Body of pancreas (tissue), 4 donors: ENCODE data around the gene NCS1.

Experiments used
- POLR2A ChIP-seq, 3 donors: fragments of 450-650 bp; IDR thresholded peaks; one replicate each; pipeline ENCODE4 v1.6.1; 2016; ENCODE audit warnings: antibody characterized with exemption in 3 of 3, mild to moderate bottlenecking in 2 of 3
- TF ChIP-seq, protein P1 (sequence below), 7 experiments: fragments of 450-650 bp in 4 of 7; fragments of 200-600 bp in 3 of 7; sonication (generic) in 3 of 7; IDR thresholded peaks; one replicate each; pipeline ENCODE4 v1.5.1; 2016 to 2019; ENCODE audit warnings: antibody characterized with exemption in 7 of 7

DNA sequence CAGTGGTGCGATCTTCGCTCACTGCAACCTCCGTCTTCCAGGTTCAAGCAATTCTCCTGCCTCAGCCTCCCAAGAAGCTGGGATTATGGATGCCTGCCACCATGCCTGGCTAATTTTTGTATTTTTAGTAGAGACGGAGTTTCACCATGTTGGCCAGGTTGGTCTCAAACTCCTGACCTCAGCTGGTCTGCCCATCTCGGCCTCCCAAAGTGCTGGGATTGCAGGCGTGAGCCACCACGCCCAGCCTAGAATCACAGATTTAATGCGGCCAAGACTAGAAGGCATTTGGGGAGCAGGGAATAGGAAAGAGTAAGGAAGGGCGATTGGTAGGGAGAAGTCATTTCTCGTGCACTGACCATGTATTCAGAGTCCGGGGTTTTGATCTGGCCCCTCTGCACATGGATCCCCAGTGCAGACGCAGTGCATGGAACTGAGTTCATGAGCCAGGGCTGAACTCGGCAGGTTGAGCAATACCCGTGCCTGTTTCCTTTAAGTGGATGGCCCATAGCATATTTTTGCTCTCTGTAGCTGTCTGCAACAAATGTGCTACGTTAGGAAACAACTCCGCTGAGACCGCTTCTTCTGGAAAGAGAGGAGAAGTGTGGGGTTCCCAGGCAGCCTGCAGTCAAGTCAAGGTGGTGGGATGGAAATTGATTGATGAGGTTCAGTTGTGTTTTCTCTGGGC is 90.0 kb downstream of the NCS1 start:
- TF ChIP-seq, protein P1, sequence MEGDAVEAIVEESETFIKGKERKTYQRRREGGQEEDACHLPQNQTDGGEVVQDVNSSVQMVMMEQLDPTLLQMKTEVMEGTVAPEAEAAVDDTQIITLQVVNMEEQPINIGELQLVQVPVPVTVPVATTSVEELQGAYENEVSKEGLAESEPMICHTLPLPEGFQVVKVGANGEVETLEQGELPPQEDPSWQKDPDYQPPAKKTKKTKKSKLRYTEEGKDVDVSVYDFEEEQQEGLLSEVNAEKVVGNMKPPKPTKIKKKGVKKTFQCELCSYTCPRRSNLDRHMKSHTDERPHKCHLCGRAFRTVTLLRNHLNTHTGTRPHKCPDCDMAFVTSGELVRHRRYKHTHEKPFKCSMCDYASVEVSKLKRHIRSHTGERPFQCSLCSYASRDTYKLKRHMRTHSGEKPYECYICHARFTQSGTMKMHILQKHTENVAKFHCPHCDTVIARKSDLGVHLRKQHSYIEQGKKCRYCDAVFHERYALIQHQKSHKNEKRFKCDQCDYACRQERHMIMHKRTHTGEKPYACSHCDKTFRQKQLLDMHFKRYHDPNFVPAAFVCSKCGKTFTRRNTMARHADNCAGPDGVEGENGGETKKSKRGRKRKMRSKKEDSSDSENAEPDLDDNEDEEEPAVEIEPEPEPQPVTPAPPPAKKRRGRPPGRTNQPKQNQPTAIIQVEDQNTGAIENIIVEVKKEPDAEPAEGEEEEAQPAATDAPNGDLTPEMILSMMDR (IDR thresholded peaks at IDR 0.05) = no peak
- no peak for TF ChIP-seq POLR2A (IDR thresholded peaks at IDR 0.05)
